ENCODE measurements around the gene PTPRT.

DNA sequence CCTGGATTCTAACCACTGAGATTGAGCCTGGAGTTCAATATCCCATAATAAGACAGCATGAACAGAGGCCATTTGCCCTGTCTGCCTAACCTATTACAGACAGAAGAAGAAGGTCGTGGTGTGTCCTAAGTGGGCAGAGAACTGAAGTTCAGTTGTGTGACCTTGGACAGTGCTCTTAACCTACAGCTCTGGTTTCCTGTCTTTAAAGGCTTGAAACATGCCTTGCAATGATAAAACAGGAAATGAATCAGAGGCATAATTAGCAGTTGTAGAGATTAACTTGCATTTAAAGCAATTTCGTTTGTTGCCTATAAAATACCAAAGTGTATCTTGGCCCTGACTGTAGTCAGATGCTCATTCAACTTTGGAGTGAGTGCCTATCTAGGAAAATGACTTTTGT is 1064.3 kb downstream of the PTPRT start:
- TF ChIP-seq, protein P1, sequence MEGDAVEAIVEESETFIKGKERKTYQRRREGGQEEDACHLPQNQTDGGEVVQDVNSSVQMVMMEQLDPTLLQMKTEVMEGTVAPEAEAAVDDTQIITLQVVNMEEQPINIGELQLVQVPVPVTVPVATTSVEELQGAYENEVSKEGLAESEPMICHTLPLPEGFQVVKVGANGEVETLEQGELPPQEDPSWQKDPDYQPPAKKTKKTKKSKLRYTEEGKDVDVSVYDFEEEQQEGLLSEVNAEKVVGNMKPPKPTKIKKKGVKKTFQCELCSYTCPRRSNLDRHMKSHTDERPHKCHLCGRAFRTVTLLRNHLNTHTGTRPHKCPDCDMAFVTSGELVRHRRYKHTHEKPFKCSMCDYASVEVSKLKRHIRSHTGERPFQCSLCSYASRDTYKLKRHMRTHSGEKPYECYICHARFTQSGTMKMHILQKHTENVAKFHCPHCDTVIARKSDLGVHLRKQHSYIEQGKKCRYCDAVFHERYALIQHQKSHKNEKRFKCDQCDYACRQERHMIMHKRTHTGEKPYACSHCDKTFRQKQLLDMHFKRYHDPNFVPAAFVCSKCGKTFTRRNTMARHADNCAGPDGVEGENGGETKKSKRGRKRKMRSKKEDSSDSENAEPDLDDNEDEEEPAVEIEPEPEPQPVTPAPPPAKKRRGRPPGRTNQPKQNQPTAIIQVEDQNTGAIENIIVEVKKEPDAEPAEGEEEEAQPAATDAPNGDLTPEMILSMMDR (IDR thresholded peaks at IDR 0.05; ENCODE audit: insufficient read depth, low read length, poor library complexity, severe bottlenecking): no peak
- TF ChIP-seq EZH2phosphoT487 (conservative IDR thresholded peaks at IDR 0.05; ENCODE audit: low read length): no peak

All from SU-DHL-6 (cell line).